ENCODE data around the gene DLG2. TPM values are rescaled to one million over a fixed set of nuclear protein-coding genes. Genes with fewer than 3 reads are reported as not detected.

DLG2 gene
- total RNA-seq, 4 donors from 2014 or later, result 11.0 to 34.2 (median 19.8) TPM

DNA sequence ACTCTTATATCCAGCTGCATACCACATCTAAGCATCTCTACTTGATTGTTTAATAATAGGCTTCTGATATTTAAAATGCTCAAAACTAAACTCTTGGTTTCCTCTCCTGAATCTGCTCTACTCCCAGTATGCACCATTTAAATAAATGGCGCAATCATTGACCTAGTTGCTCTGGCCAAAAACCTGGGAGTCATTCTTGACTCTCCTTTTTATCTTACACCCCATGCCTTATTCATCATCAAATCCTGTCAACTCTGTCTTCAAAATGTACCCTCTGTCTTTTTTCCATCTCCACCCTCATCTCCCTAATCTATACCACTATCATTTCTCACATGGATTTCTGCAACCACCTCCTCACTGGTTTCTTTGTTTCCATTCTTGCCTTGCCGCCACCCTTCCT lies 1941.4 kb downstream of the DLG2 start:
- H3K4me3 ChIP-seq, result no peak overlapping the region
- no peaks in the 10 kb centered on the region for H3K4me1 ChIP-seq
- TF ChIP-seq POLR2AphosphoS5 (IDR thresholded peaks at IDR 0.05) (no peak), EP300 (IDR thresholded peaks at IDR 0.05) (no peak), POLR2A (IDR thresholded peaks at IDR 0.05) (no peak)
- TF ChIP-seq, protein P1, sequence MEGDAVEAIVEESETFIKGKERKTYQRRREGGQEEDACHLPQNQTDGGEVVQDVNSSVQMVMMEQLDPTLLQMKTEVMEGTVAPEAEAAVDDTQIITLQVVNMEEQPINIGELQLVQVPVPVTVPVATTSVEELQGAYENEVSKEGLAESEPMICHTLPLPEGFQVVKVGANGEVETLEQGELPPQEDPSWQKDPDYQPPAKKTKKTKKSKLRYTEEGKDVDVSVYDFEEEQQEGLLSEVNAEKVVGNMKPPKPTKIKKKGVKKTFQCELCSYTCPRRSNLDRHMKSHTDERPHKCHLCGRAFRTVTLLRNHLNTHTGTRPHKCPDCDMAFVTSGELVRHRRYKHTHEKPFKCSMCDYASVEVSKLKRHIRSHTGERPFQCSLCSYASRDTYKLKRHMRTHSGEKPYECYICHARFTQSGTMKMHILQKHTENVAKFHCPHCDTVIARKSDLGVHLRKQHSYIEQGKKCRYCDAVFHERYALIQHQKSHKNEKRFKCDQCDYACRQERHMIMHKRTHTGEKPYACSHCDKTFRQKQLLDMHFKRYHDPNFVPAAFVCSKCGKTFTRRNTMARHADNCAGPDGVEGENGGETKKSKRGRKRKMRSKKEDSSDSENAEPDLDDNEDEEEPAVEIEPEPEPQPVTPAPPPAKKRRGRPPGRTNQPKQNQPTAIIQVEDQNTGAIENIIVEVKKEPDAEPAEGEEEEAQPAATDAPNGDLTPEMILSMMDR (IDR thresholded peaks at IDR 0.05), result no peak
- H3K27me3 ChIP-seq, result no peaks in the 10 kb centered on the region
- WGBS, 2 donors (ENCODE audit: low coverage in 1 of 2), result 90 to 97% methylated on average over 1 to 2 of the region's 2 CpGs
- H3K9me3 ChIP-seq, result no peaks in the 10 kb centered on the region
- no peak overlapping the region for H3K27ac ChIP-seq
- no peaks in the 10 kb centered on the region for H3K36me3 ChIP-seq
- ATAC-seq, result no peak

DNA sequence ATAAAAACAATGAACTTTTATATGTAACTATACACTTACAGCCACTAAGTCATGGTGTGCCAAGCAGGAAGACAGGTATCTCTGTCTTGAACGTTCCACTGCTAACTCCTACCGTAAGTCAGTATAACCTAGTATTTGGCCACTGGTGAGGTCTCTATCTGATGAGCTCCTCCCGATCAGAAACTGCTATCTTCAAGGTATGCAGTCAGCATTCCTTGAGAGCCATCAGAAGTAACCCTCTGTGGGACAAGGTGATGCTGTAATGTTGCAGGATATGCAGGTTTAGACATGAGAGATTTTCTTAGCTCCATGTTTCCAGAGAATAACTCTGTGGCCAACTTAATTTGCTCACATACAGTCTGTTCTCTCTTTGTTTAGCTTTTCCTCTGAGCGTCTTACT lies 1943.1 kb downstream of the DLG2 start:
- 81 to 84% methylated on average over 3 to 4 of the region's 4 CpGs for WGBS, 2 donors (ENCODE audit: low coverage in 1 of 2)
- Histone ChIP-seq H3K27ac (no peak overlapping the region), H3K4me3 (no peak overlapping the region), H3K27me3 (no peaks in the 10 kb centered on the region), H3K4me1 (no peaks in the 10 kb centered on the region), H3K36me3 (no peaks in the 10 kb centered on the region), H3K9me3 (no peaks in the 10 kb centered on the region)
- no peak for ATAC-seq
- TF ChIP-seq, protein P1 (IDR thresholded peaks at IDR 0.05), result no peak
- TF ChIP-seq POLR2A (IDR thresholded peaks at IDR 0.05) (no peak), EP300 (IDR thresholded peaks at IDR 0.05) (no peak), POLR2AphosphoS5 (IDR thresholded peaks at IDR 0.05) (no peak)

DNA sequence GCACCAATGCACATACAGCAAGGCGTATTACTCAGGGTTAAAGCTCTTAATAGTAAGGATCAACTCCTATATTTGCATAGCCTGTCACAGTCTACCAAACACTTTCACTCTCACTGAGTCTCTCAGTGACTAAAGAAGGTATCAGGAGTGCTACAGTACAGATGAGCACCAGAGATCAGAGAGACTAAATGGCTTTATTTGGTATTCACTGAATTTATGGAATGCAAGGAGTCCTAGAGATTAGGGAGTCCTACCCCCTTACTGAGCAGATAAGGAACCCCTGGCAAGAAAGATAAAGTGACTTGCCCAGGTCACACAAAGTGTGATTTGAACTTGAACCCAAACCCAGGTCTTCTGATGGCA lies 1944.6 kb downstream of the DLG2 start:
- 100% methylated on average over 1 of the region's 1 CpG; no CpG with 5 or more reads in 1 of the 2 donors for WGBS, 2 donors (ENCODE audit: low coverage in 1 of 2)
- Histone ChIP-seq H3K27ac (no peak overlapping the region), H3K27me3 (no peaks in the 10 kb centered on the region), H3K4me3 (no peak overlapping the region), H3K9me3 (no peaks in the 10 kb centered on the region), H3K36me3 (no peaks in the 10 kb centered on the region), H3K4me1 (no peaks in the 10 kb centered on the region)
- no peak for TF ChIP-seq POLR2AphosphoS5 (IDR thresholded peaks at IDR 0.05)
- no peak for TF ChIP-seq POLR2A (IDR thresholded peaks at IDR 0.05)
- TF ChIP-seq EP300 (IDR thresholded peaks at IDR 0.05), result no peak
- TF ChIP-seq, protein P1 (IDR thresholded peaks at IDR 0.05), result no peak
- no peak for ATAC-seq

DNA sequence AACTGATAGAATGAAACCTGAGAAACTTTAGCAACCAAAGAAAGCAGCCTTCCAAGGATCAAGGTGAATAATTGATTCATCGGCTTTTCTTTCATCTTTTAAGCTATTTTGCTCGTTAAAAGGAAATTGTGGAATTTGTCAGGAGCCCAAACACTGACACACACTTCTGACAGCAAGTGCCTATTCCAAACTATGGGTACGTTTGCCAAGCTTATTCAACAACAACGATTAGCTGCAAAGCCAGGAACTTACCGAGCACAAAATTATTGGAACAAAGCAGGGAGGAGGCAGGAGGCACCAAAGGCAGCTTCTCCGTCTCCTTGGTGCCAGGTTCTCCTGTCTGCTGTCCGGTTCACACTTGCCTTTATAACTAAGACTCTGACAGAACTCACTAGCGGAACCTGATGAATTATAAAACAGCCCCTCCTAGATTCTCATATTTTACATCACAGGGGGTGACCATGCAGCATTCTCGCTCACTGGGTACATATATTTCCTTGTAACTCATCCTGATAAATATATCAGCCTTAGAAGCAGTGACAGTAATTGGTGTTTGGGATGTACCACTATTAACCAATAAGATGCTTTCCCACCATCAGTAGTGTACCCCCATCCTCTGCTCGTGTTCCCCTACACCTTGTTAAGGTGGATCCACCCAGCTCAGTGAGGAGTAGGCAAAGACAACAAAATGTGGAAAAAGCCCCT lies 1945.1 kb downstream of the DLG2 start:
- no peak for ATAC-seq

More for the DNA sequence above, 1945.1 kb downstream of the DLG2 start:
- no peak for TF ChIP-seq POLR2AphosphoS5 (IDR thresholded peaks at IDR 0.05)
- TF ChIP-seq, protein P1 (IDR thresholded peaks at IDR 0.05), result no peak
- no peak for TF ChIP-seq EP300 (IDR thresholded peaks at IDR 0.05)
- no peak for TF ChIP-seq POLR2A (IDR thresholded peaks at IDR 0.05)
- Histone ChIP-seq H3K27ac (no peak overlapping the region), H3K36me3 (no peaks in the 10 kb centered on the region), H3K27me3 (no peaks in the 10 kb centered on the region), H3K4me3 (no peak overlapping the region), H3K4me1 (no peaks in the 10 kb centered on the region), H3K9me3 (no peaks in the 10 kb centered on the region)
- WGBS, 2 donors (ENCODE audit: low coverage in 1 of 2), result 54 to 65% methylated on average over 5 to 10 of the region's 10 CpGs
